Karpas-422 (cell line): ENCODE measurements around the gene CD69. TPM values are rescaled to one million over a fixed set of nuclear protein-coding genes. Genes with fewer than 3 reads are reported as not detected.

Experiments
- DNase-seq: peaks from one replicate; pipeline ENCODE4 v3.0.0-alpha.2; 2015
- H2AFZ ChIP-seq: fragments of 200-600 bp; sonication (generic); 2 replicates; pipeline ENCODE4 v1.6.1; 2014; ENCODE audit warnings: antibody characterized with exemption, low read length, mixed read lengths
- H3K27ac ChIP-seq: fragments of 200-600 bp; sonication (generic); 2 replicates; pipeline ENCODE4 v1.5.1; 2014; ENCODE audit warnings: mild to moderate bottlenecking, low read length, moderate library complexity
- H3K27me3 ChIP-seq: fragments of 200-600 bp; sonication (generic); 2 replicates; pipeline ENCODE4 v1.6.1; 2014; ENCODE audit warnings: low read length, mixed read lengths
- H3K36me3 ChIP-seq: fragments of 200-600 bp; sonication (generic); 2 replicates; pipeline ENCODE4 v1.6.1; 2014; ENCODE audit warnings: low read length, mixed read lengths; ENCODE audit not compliant: insufficient read depth
- H3K4me1 ChIP-seq: fragments of 200-600 bp; sonication (generic); 2 replicates; pipeline ENCODE4 v1.6.1; 2014; ENCODE audit warnings: mild to moderate bottlenecking, low read length, mixed read lengths
- H3K4me2 ChIP-seq: fragments of 200-600 bp; sonication (generic); 2 replicates; pipeline ENCODE4 v1.6.1; 2014; ENCODE audit warnings: low read length, low read depth, mild to moderate bottlenecking; ENCODE audit not compliant: poor library complexity, severe bottlenecking
- H3K4me3 ChIP-seq: fragments of 200-600 bp; sonication (generic); 2 replicates; pipeline ENCODE4 v1.5.1; 2014; ENCODE audit warnings: mild to moderate bottlenecking, antibody characterized with exemption, low read length, mixed read lengths
- H3K79me2 ChIP-seq: fragments of 200-600 bp; sonication (generic); 2 replicates; pipeline ENCODE4 v1.6.1; 2014; ENCODE audit warnings: mild to moderate bottlenecking, low read length, mixed read lengths
- H3K9ac ChIP-seq: fragments of 200-600 bp; sonication (generic); 2 replicates; pipeline ENCODE4 v1.6.0; 2014; ENCODE audit warnings: low read length
- H3K9me2 ChIP-seq: fragments of 200-600 bp; sonication (generic), shearing (Covaris generic); replicated peaks from 2 replicates; pipeline ENCODE4 v1.6.0; 2014; ENCODE audit warnings: mild to moderate bottlenecking, low read length, moderate library complexity; ENCODE audit not compliant: insufficient read depth
- H3K9me3 ChIP-seq: fragments of 300-700, 200-600 bp; sonication (generic); 2 replicates; pipeline ENCODE4 v1.6.1; 2014; ENCODE audit warnings: low read length, mixed read lengths
- H4K20me1 ChIP-seq: fragments of 200-600 bp; sonication (generic); 2 replicates; pipeline ENCODE4 v1.6.1; 2014; ENCODE audit warnings: mild to moderate bottlenecking, antibody characterized with exemption, low read length, low read depth; ENCODE audit not compliant: insufficient read depth
- total RNA-seq: library from RNA; depleted of rRNA; stranded (reverse); fragments of >200 nt; shearing (Covaris generic); gene quantifications from 2 replicates; pipeline ENCODE4 v1.2.3, GENCODE V29; 2014; ENCODE audit warnings: low replicate concordance; rRNA removed

Gene CD69
- 0.22 and 0.34 TPM in 2 replicates for total RNA-seq

- Histone ChIP-seq H3K9me3 (no peaks in the 10 kb centered on the region), H3K4me1 (peaks cover 44% of the 10 kb centered on the region), H3K4me3 (peak within 1 kb of the TSS; percentile 18; the same call in 1 of the 2 replicates), H3K79me2 (no peaks in the 10 kb centered on the region), H3K27me3 (peaks cover 4% of the 10 kb centered on the region; the same call in 1 of the 2 replicates), H2AFZ (peak within 1 kb of the TSS; percentile 38; the same call in 1 of the 2 replicates), H3K4me2 (peak within 1 kb of the TSS; percentile 33), H4K20me1 (no peaks in the 10 kb centered on the region), H3K36me3 (no peaks in the 10 kb centered on the region), H3K9me2 (no peaks in the 10 kb centered on the region), H3K9ac (no peak within 1 kb of the TSS), H3K27ac (no peak within 1 kb of the TSS)
- no peak for DNase-seq
Observed at GRCh38 chr12:9760699-9761418, at the start of gene CD69. TSS of gene CD69 (minus strand) at chr12:9760901. CDS start at chr12:9760820, 81 bp downstream.

- H3K9me3 ChIP-seq = no peaks in the 10 kb centered on the region
- no peak overlapping the region for H3K9ac ChIP-seq
- H3K4me1 ChIP-seq = peaks cover 3% of the 10 kb centered on the region; the same call in 1 of the 2 replicates
- no peak overlapping the region for H2AFZ ChIP-seq
- H3K9me2 ChIP-seq = no peaks in the 10 kb centered on the region
- H3K4me2 ChIP-seq = no peak overlapping the region
- H3K27me3 ChIP-seq = no peaks in the 10 kb centered on the region
- DNase-seq = no peak
- no peaks in the 10 kb centered on the region for H3K79me2 ChIP-seq
- no peak overlapping the region for H3K4me3 ChIP-seq
- H4K20me1 ChIP-seq = no peaks in the 10 kb centered on the region
- no peak overlapping the region for H3K27ac ChIP-seq
- no peaks in the 10 kb centered on the region for H3K36me3 ChIP-seq
Observed at GRCh38 chr12:9809866-9810265, 49.2 kb upstream of the CD69 start.

- H3K79me2 ChIP-seq = no peaks in the 10 kb centered on the region
- H3K27ac ChIP-seq = no peak overlapping the region
- H3K4me3 ChIP-seq = no peak overlapping the region
- H3K4me2 ChIP-seq = no peak overlapping the region
- H3K4me1 ChIP-seq = peaks cover 3% of the 10 kb centered on the region; the same call in 1 of the 2 replicates
- no peak overlapping the region for H3K9ac ChIP-seq
- H3K27me3 ChIP-seq = no peaks in the 10 kb centered on the region
- H4K20me1 ChIP-seq = no peaks in the 10 kb centered on the region
- no peaks in the 10 kb centered on the region for H3K36me3 ChIP-seq
- no peaks in the 10 kb centered on the region for H3K9me3 ChIP-seq
- H2AFZ ChIP-seq = no peak overlapping the region
- H3K9me2 ChIP-seq = no peaks in the 10 kb centered on the region
- DNase-seq = no peak
Observed at GRCh38 chr12:9809338-9809737, 48.6 kb upstream of the CD69 start.

GRCh38 chr12:9808504-9808903, 47.8 kb upstream of the CD69 start:
- H3K27ac ChIP-seq = no peak overlapping the region
- no peak overlapping the region for H3K4me2 ChIP-seq
- no peak for DNase-seq

GRCh38 chr12:9806714-9807113, 46.0 kb upstream of the CD69 start:
- Histone ChIP-seq H3K27me3 (no peaks in the 10 kb centered on the region), H3K4me2 (no peak overlapping the region), H3K36me3 (no peaks in the 10 kb centered on the region)

More at GRCh38 chr12:9808504-9808903, 47.8 kb upstream of the CD69 start:
- H3K36me3 ChIP-seq = no peaks in the 10 kb centered on the region
- no peaks in the 10 kb centered on the region for H3K4me1 ChIP-seq
- no peaks in the 10 kb centered on the region for H3K79me2 ChIP-seq
- no peaks in the 10 kb centered on the region for H3K9me2 ChIP-seq
- H4K20me1 ChIP-seq = no peaks in the 10 kb centered on the region
- H3K9me3 ChIP-seq = no peaks in the 10 kb centered on the region
- no peak overlapping the region for H3K4me3 ChIP-seq
- H2AFZ ChIP-seq = no peak overlapping the region
- H3K27me3 ChIP-seq = no peaks in the 10 kb centered on the region
- H3K9ac ChIP-seq = no peak overlapping the region

GRCh38 chr12:9805883-9806282, 45.2 kb upstream of the CD69 start:
- H3K27me3 ChIP-seq = no peaks in the 10 kb centered on the region
- no peak overlapping the region for H3K9ac ChIP-seq
- no peak for DNase-seq
- H3K27ac ChIP-seq = no peak overlapping the region
- no peaks in the 10 kb centered on the region for H3K9me2 ChIP-seq
- H3K4me2 ChIP-seq = no peak overlapping the region
- no peaks in the 10 kb centered on the region for H3K4me1 ChIP-seq
- no peak overlapping the region for H2AFZ ChIP-seq
- no peaks in the 10 kb centered on the region for H4K20me1 ChIP-seq
- no peak overlapping the region for H3K4me3 ChIP-seq
- no peaks in the 10 kb centered on the region for H3K36me3 ChIP-seq
- no peaks in the 10 kb centered on the region for H3K79me2 ChIP-seq
- H3K9me3 ChIP-seq = no peaks in the 10 kb centered on the region

More at GRCh38 chr12:9806714-9807113, 46.0 kb upstream of the CD69 start:
- DNase-seq = no peak
- no peaks in the 10 kb centered on the region for H3K9me2 ChIP-seq
- H3K27ac ChIP-seq = no peak overlapping the region
- H3K79me2 ChIP-seq = no peaks in the 10 kb centered on the region
- H3K9ac ChIP-seq = no peak overlapping the region
- no peak overlapping the region for H2AFZ ChIP-seq
- no peaks in the 10 kb centered on the region for H3K4me1 ChIP-seq
- H4K20me1 ChIP-seq = no peaks in the 10 kb centered on the region
- H3K9me3 ChIP-seq = no peaks in the 10 kb centered on the region
- no peak overlapping the region for H3K4me3 ChIP-seq

GRCh38 chr12:9799961-9800360, 39.3 kb upstream of the CD69 start:
- Histone ChIP-seq H2AFZ (no peak overlapping the region), H3K4me2 (no peak overlapping the region), H3K27ac (no peak overlapping the region), H3K79me2 (no peaks in the 10 kb centered on the region), H3K9me2 (no peaks in the 10 kb centered on the region), H3K9me3 (no peaks in the 10 kb centered on the region), H3K27me3 (no peaks in the 10 kb centered on the region), H3K4me3 (no peak overlapping the region), H3K36me3 (no peaks in the 10 kb centered on the region), H3K4me1 (no peaks in the 10 kb centered on the region), H3K9ac (no peak overlapping the region), H4K20me1 (no peaks in the 10 kb centered on the region)
- DNase-seq = no peak

GRCh38 chr12:9797722-9798619, 37.3 kb upstream of the CD69 start:
- peak; percentile 71 for DNase-seq
- H3K27me3 ChIP-seq = no peaks in the 10 kb centered on the region
- H4K20me1 ChIP-seq = no peaks in the 10 kb centered on the region
- H3K9ac ChIP-seq = no peak overlapping the region
- no peaks in the 10 kb centered on the region for H3K36me3 ChIP-seq
- no peak overlapping the region for H2AFZ ChIP-seq
- H3K4me2 ChIP-seq = no peak overlapping the region
- no peak overlapping the region for H3K27ac ChIP-seq
- H3K9me3 ChIP-seq = no peaks in the 10 kb centered on the region
- H3K4me3 ChIP-seq = no peak overlapping the region
- peaks cover 12% of the 10 kb centered on the region for H3K4me1 ChIP-seq
- no peaks in the 10 kb centered on the region for H3K79me2 ChIP-seq
- no peaks in the 10 kb centered on the region for H3K9me2 ChIP-seq
